Sigmoid colon (tissue), 4 donors: ENCODE results near the gene MYO18A.

ENCODE experiments used
- CTCF ChIP-seq, 4 experiments: fragments of 450-650 bp in 3 of 4; fragments of 200-600 bp in 1 of 4; IDR thresholded peaks; one replicate each; pipeline ENCODE4 v1.5.1; 2016 to 2019; ENCODE audit warnings: antibody characterized with exemption in 4 of 4, mild to moderate bottlenecking in 3 of 4, moderate library complexity in 2 of 4
- EP300 ChIP-seq, 4 donors: sonication (generic); formaldehyde crosslinking; IDR thresholded peaks; one replicate each; pipeline ENCODE4 v1.6.1; 2017; ENCODE audit warnings: antibody characterized with exemption in 4 of 4
- POLR2AphosphoS5 ChIP-seq, 4 donors: sonication (generic); formaldehyde crosslinking; IDR thresholded peaks; one replicate each; pipeline ENCODE4 v1.6.1; 2017; ENCODE audit warnings: antibody characterized with exemption in 4 of 4

GRCh38 chr17:29119265-29119664 lies 60.9 kb downstream of the MYO18A start:
- TF ChIP-seq POLR2AphosphoS5 (IDR thresholded peaks at IDR 0.05) (no peak), CTCF (IDR thresholded peaks at IDR 0.05) (no peak), EP300 (IDR thresholded peaks at IDR 0.05) (no peak)
